HG03354 (cell line): ENCODE data around the gene AKIP1.
"Not testable (repeated sequence)": the region's sequence is repeated elsewhere in the genome, so short reads cannot be mapped to it uniquely, and the experiment has no call there.

ENCODE experiments used
- ATAC-seq: cut with Tn5 transposase; IDR thresholded peaks from one replicate; pipeline ENCODE4 v1.9.1; 2021; ENCODE audit warnings: mild to moderate bottlenecking; ENCODE audit not compliant: unreplicated experiment, poor library complexity, severe bottlenecking

Gene AKIP1

DNA sequence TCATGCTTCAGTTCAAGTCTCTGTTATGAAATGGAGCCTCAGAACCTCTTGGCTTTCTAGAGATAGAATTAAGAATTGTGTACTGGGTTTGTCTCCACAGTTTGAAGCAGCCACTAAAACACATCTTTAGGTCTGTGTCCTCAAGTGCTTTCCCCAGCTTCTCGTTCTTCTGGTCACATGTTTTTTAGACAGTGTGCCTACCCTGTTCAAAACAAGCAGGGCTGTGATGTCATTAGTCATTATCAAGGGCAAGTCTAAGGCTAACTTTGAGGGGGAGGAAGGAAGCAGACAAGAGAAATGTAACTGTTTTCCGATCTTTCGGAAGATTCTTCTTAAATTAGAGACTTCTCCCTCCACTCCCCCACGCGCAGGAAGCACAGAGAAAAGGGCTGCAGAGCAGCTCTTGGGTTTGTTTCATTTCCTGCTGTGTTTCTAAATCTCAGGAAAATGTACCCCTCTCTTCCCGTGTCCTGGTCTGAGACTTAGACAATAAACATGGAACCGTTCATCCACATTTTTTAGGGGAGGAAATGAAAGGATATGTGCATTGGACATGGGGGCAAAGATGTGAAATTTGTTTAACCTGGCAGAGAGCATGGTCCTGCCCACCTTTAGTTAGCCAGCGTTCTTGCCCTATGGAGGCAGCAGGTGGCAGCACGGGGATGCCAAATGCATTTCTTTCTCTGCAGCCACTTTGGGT, 3.1 kb downstream of the AKIP1 start:
- ATAC-seq = no peak

DNA sequence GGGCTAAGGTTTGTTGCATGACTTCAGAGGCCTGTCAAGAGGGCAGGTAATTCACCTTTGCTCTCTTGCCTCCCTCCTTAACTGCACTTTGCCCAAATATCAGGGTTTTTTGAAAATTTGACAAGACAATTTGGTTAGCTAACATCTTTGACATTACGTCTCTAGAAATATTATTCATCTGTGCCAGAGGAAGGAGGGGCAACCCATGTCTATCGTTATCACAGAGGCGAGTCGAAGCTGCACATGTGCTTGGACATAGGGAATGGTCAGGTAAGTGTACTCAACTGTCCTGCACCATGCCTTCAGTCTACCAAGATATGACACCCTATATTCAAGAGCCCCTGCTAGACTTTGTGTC, 3.7 kb downstream of the AKIP1 start:
- ATAC-seq = no peak

DNA sequence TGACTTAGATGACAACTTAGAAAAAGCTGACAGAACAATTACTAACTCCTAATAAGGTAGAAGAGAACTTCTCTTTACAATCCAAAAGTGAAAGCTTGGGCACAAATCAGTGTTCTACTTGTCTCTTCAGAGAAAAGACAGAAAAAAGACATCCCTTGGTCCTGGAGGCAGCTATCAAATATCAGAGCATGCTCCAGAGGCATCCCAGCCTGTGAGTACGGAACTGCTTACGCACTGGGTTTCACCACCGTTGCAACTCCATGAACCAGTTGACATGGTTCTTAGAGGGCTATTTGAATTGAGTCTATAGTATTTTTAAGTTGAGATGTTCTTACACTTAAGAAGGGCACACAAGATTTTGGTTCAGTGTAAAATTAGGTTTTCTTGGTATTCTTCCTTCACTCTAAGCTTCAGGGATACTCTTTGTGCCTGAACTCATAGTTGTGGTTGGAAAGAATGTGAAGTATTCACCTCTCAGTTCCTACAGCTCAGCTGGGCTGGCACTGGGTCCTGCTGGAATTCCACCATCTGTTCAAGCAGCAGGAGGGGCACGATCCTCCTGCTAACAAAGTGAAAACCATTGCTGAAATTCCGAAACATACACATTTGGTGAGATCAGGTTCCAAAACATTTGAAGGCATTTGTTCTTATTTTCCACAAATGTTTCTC, 6.3 kb downstream of the AKIP1 start:
- ATAC-seq = no peak

DNA sequence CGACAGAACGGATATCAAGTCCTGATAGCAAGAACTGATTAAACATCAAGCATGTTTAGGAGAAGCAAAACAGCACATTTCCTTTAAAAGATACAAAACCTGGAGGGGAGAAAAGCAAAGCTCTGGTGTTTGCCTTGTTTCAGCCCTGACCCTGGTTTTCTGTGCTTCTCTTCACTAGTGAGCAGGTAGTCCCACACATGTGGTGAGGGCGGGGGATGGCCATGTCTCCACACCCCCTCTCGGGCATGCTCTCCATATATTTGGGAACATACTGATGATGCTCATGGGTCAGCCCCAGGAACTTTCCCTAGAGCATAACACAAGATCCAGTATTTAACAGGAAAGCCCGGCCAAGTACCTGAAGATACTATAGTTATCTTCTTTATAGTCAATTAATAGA, 11.7 kb downstream of the AKIP1 start:
- no peak for ATAC-seq

DNA sequence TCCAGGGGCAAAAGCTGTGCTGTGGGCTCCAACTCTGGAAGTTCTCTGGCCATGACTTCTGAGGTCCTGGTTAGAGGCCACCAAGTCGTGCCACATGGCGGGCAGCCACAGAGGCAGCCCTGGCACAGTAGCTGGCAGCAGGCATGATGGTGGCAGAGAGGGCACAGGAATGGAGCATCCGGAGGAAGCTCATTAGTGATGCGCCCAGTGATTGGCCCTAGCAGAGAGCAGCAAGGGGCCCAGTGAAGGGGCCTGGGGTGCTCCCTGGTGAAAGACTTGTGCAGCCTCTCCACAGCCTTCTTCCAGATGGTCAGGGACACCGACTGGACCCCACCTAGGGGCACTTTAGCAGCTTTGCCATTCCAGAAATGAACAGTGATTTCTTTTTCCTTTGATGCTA, 14.7 kb downstream of the AKIP1 start:
- ATAC-seq = no peak

DNA sequence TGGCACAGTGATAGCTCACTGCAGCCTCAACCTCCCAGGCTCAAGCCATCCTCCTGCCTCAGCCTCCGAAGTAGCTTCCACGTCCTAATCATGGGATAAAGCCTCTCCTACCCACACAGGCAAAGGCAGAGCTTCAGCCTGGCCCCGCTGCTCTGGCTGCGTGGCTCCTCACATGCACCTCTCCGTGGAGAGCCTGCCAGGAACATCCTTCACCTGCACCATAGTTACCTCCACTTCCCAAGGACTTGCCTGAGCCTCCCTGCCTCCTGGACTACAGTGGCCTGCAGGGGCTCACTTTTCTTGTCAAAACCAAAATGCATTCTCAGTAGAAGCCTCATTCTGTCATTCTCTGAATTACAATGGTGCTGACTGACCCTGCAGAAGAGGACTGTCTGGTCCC, 15.2 kb downstream of the AKIP1 start:
- ATAC-seq = no peak

DNA sequence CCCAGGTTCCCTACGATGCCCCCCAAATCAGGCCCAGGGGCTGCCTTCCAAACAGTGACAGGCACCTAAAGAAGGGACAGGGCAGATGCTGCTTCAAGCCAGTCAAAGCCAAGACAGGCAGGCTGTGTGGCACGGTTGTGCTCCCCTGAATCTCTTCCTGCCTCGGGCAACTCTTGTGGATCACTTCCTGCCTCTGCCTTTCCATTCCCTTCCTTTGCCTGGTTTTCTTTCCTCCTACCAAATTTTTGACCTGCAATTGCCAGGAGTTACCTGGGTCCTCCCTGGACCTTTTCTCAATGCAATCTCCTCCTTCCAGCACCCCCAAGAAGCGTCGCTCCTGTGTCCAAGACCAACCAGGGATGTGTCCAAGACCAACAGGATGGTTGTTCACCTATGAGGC, 16.2 kb downstream of the AKIP1 start:
- no peak for ATAC-seq

DNA sequence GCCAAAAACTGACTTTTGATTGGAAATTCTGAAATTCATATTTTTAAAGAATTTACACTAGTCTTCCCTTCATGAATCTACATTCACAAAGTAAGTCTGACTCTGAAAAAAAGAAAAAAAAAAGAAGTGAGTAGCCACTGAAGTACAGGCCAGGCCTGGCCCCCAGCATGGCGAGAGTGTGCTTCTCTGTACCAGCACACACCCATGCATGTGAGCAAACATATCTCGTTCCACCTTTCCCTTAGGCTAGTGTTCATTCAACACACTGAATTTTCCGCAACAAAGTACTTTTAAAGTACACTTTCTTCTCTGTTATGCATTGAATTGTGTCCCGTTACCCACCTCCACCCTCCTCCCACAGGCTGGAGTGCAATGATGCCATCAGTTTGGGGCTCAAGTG, 17.2 kb downstream of the AKIP1 start:
- ATAC-seq = no peak

DNA sequence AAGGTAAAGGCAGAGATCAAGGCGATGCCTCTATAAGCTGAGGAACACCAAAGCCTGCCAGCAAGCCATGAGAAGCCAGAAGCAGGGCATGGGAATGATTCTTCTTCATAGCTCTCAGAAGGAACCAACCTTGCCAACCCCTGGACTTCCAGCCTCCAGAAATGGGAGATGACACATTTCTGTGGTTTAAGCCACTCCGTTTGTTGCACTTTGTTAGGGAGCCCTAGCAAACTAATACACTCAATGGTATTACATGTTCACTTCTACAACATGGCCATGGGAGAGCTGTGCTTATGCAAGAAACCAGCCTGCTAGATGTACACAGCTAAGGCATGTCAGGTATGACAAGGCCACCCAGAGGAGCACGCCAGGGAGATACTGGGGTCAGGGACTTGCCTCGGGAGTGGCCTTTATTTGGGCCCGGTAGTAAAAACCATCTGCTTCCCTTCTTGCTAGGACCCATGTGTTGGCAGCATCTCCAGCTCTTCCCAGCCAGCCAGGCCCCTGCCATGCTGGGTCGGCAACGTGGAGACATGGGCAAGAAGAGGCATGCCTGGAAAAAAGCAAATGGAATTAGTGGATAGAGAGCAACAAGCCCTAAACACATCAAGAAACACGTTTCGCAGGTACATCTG, 18.1 kb downstream of the AKIP1 start:
- no peak for ATAC-seq

DNA sequence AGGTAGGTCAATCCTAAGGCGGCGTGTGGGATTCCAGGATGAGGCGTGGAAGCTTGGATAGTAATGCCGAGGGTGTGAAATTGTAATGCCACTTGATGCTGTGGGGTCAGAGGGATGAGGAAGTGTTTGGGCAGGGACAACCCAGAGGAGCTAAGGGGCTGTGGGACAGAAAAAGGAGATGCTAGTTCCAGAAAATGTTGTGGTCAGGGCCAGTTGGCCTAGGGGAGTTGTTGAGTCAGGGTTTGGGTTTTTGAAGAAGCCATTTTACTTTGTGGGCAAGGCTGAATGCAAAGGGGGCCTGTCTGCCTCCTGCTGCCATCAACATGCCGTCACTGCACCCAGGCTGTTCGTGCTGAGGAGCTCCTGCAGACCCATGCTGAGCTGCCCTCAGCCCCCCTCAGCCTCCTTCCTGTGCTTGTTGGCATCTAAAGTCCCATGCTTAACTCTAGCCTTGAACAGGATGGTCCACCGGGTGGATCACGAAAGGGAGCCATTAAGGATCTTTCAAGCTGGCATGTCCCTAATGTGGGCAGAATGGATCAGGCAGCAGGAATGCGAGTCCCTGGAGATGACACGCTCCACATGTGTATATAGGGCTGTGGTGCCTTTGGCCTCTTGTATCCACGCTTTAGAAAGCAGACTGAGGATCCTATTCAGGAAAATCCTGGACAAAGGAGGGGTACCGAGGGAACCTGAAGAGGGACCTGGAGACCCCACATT, 19.6 kb downstream of the AKIP1 start:
- ATAC-seq = no peak

DNA sequence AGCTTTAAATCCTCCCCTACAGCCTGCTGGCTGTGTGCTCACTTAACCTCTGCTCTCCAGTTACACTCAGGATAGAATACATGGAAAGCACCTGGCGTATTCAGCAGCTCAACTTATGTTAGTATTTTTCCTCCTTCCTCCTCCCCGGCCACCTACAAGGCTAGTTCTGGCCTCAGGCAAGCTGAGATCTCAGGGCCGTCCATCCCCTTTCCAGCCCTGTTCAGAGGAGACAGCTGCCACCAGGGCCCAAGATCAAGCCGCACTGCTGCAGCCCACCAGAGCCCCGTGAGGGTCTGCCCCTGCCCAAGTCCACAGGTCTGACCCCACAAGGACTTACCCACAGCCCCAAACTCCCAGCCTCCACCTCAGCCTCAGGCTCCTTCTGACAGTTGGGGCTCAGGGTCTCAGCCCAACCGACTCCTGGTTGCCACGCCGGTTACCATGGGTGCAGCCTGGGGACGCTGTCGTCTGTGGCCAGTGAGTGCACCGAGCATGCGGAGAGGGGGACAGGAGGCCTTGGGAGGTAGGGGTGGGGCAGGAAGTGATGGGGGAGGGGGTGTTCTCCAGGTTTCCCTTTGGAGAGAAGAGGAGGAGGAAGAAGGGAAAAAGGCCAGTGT, 21.7 kb downstream of the AKIP1 start, which contains the start of gene C11orf16:
Gene C11orf16, minus strand, starts transcription at position 384 of the 617 bp plus-strand sequence. CDS start 639 bp downstream, outside the sequence.
- ATAC-seq = no peak

DNA sequence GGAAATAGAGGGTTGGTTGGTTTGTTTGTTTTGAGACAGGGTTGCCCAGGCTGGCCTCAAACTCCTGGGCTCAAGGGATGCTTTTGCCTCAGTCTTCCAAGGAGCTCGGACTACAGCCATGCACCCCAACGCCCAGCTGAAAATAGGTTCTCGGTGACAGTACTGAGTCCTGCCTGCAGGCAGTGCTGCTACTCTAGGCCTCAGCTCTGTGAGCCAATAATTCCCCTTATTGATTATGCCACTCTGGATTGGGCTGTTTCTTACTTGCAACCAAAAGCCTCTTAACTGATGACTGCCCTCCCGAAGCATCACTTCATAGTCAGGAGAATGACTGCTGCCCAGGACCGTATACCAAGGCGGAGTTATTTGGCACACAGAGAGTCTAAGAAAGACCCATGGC, 22.9 kb downstream of the AKIP1 start:
- no peak for ATAC-seq

DNA sequence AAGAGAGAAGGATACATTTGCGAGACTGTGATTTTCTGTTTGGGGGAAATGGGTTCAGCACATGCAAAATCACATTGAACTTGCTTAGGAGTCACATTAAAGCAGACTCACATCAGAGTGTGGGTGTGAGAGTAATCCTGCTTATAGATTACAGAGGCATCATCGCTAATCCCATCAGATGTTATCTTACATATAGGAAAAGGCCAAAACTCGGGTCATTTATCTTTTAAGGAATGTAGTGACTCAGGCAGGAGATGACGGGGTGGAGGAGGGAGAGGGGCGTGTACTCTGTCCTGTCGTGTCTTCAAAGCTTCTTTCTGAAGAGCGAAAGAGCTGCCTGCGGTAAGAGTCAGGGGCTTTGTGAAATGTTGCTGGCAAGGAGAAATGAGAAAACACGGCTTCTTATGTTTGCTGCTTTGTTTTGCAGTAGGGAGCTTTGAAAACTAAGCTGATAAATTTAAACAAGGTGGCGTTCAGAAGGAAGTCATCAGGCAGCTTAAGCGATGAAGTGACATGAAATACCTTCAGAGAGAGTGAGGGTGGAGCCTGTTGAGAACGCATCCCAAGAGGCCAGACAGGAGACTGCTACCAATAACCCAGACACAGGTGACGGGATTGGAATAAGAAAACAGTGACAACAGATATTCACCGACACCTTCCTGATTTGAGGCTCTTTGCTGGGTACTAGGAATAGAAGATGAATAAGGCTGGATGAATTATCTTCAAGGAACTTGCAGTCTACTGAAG, 23.9 kb downstream of the AKIP1 start:
- no peak for ATAC-seq

DNA sequence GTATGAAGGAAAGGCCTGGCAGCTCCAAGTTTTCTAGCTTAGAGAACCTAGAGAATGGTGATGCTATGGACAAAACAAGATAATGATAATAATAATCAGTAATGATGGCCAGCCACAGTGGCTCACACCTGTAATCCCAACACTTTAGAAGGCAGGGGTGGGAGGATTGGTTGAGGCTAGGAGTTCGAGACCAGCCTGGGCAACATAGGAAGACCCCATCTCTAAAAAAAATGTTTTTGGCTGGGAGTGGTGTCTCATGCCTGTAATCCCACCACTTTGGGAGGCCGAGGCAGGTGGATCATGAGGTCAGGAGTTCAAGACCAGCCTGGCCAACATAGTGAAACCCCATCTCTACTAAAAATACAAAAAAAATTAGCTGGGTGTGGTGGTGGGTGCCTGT, 24.8 kb downstream of the AKIP1 start:
- not testable (repeated sequence) for ATAC-seq

DNA sequence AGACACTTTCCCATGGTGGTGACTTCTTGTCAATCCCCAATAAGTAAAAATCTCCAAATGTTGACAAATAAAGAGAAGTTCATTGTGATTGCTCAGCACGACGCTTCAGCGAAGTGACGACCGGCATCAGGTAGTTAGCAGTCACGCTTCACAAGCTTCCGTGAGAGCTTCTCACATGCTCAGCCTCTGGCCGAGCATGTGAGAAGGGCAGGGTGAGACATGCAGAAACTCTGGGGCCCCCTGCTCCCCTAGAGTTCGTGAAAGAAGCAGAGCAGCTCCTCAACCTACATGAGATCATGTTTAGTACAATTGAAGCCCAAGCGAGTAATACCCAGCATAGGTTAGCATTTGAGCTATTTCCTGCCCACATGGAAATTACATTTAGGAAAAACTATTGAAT, 26.2 kb downstream of the AKIP1 start:
- no peak for ATAC-seq

DNA sequence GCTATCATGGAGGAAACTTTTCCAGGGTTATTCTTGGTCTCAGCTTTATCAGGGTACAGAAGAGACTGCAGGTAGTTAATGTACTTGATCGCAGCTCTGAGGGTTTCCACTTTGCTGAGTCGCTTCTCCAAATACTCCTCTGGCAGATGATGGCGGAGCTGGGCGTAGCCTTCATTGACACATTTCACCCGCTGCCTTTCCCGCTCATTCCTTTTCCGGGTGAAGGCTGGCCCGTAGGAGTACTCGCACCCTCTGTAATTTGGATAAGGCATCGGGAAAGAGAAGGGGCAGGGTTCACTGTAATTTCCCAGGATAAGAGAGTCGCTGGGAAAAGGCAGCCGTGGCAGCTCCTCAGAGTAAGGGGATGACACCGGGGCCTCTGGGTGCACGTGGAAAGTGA, 26.7 kb downstream of the AKIP1 start:
- no peak for ATAC-seq

DNA sequence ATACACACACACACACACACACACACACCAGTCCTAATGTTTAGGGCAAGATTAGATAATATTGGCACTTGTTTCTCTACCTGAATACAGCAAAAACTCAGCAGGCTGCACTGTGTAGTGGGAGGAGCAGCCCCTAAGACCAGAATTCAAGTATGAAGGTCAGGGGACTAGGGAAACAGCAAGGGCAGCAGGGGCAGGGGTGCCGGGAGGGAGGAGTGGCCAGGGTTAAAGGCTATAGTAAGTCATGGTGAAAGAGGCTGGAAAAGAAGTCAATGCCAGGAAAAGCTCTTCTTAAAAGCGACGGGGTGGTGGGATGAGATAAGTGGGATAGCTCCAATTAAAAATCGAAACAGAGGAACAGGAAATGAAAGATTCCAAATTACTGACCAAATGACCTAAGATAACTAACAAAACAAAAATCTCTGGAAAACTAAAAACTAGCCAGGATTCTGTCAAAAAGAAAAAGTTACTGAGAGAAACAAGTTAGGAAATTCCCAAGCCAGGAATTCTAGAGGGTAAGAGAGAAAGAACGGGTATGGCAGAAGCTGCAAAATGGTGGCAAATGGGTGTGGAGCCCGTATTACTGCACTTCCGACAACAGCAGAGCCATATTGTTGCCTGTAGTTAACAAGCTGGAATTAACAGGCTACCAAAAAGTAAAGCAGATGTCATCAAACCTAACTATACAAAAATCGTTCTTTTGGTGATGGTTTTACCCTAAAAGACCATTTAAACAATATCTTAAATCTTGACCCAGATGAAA, 30.5 kb downstream of the AKIP1 start:
- ATAC-seq = no peak

DNA sequence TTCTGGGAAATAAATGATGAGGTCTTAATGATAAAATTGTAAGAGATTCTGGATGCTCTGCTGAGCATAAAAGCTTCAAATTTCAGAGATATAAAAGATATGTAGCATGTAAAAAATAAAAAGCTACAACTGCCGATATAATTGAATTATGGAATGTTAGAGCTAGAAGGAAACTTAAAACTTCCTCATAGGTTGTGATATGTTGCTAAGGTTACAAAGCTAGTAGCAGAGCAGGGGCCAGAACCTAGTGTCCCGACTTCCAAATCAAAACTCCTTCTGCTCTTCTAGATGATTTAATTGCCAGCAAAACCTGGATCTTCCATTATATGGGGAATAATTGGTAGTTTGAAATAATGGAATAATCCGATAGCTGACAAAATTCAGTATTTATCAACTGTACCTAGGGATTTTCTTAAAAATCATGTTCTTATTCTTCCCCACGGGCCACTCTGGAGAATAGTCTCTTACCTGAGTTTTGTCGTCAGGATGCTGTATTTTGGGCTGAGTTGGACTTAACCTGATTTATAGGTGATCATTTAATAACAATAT, 31.6 kb downstream of the AKIP1 start, which contains the start of gene ASCL3:
Gene ASCL3, minus strand, starts transcription at position 499 of the 549 bp plus-strand sequence. CDS start 4,855 bp downstream, outside the sequence.
- ATAC-seq = no peak
